ENCODE data around the gene AQP11. TPM values are rescaled to one million over a fixed set of nuclear protein-coding genes. Genes with fewer than 3 reads are reported as not detected.

AQP11 gene
- 0.33 and 2.4 TPM in 2 replicates for total RNA-seq

GRCh38 chr11:77589521-77590193 lies at the start of gene AQP11:
TSS of gene AQP11 (plus strand) at chr11:77589953. CDS start at chr11:77589993, 40 bp downstream.

GRCh38 chr11:77637345-77638165 lies 47.8 kb downstream of the AQP11 start, which contains the start of gene CLNS1A:
TSS of gene CLNS1A (minus strand) at chr11:77637794. CDS start at chr11:77637714, 80 bp downstream.

Other genes starting within 250 kb of the AQP11 start
- gene PAK1, start 115.9 kb upstream of the AQP11 start, total RNA-seq: 27.7 and 33.3 TPM in 2 replicates
- 74.3 and 74.8 TPM in 2 replicates for gene CLNS1A, start 47.8 kb downstream of the AQP11 start, total RNA-seq
- 8.5 and 9.5 TPM in 2 replicates for gene RSF1, start 230.8 kb downstream of the AQP11 start, total RNA-seq
- gene AAMDC, start 231.2 kb downstream of the AQP11 start, total RNA-seq: 14.7 and 16.1 TPM in 2 replicates

Data from mesangial cell (primary cell).